ENCODE data around the gene GCK.

GRCh38 chr7:44148961-44149536 is 40.2 kb downstream of the GCK start:
- TF ChIP-seq, protein P1, sequence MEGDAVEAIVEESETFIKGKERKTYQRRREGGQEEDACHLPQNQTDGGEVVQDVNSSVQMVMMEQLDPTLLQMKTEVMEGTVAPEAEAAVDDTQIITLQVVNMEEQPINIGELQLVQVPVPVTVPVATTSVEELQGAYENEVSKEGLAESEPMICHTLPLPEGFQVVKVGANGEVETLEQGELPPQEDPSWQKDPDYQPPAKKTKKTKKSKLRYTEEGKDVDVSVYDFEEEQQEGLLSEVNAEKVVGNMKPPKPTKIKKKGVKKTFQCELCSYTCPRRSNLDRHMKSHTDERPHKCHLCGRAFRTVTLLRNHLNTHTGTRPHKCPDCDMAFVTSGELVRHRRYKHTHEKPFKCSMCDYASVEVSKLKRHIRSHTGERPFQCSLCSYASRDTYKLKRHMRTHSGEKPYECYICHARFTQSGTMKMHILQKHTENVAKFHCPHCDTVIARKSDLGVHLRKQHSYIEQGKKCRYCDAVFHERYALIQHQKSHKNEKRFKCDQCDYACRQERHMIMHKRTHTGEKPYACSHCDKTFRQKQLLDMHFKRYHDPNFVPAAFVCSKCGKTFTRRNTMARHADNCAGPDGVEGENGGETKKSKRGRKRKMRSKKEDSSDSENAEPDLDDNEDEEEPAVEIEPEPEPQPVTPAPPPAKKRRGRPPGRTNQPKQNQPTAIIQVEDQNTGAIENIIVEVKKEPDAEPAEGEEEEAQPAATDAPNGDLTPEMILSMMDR (IDR thresholded peaks at IDR 0.05), result no peak
- TF ChIP-seq POLR2A (IDR thresholded peaks at IDR 0.05) (no peak), POLR2AphosphoS5 (IDR thresholded peaks at IDR 0.05) (no peak)

Data from breast epithelium (tissue), 3 donors.